Hepatocyte (in vitro differentiated cells): ENCODE results near the gene ABCF1. TPM values are rescaled to one million over a fixed set of nuclear protein-coding genes. Genes with fewer than 3 reads are reported as not detected.
A peak's percentile ranks its signal among the peaks of the same experiment; 100 is the strongest.

ENCODE experiments used
- DNase-seq: peaks from one replicate; pipeline ENCODE4 v3.0.0-alpha.2; 2016; ENCODE audit warnings: low spot score
- H2AFZ ChIP-seq: fragments of 200-600 bp; sonication (generic); 2 replicates; pipeline ENCODE4 v1.6.0; 2016; ENCODE audit warnings: antibody characterized with exemption, mild to moderate bottlenecking
- H3K27ac ChIP-seq: fragments of 200-600 bp; sonication (generic); 2 replicates; pipeline ENCODE4 v1.5.1; 2016; ENCODE audit warnings: mild to moderate bottlenecking
- H3K27me3 ChIP-seq: fragments of 200-600 bp; sonication (generic); 2 replicates; pipeline ENCODE4 v1.6.1; 2016
- H3K36me3 ChIP-seq: fragments of 200-600 bp; sonication (generic); replicated peaks from 2 replicates; pipeline ENCODE4 v1.5.1; 2016; ENCODE audit warnings: low read depth; ENCODE audit not compliant: insufficient read depth
- H3K4me1 ChIP-seq: fragments of 200-600 bp; sonication (generic); 2 replicates; pipeline ENCODE4 v1.5.1; 2016; ENCODE audit warnings: mild to moderate bottlenecking, moderate library complexity; ENCODE audit not compliant: insufficient read depth
- H3K4me2 ChIP-seq: fragments of 200-600 bp; sonication (generic); 2 replicates; pipeline ENCODE4 v1.6.0; 2016
- H3K4me3 ChIP-seq: fragments of 200-600 bp; sonication (generic); 2 replicates; pipeline ENCODE4 v1.5.1; 2016; ENCODE audit warnings: mild to moderate bottlenecking
- H3K79me2 ChIP-seq: fragments of 200-600 bp; sonication (generic); 2 replicates; pipeline ENCODE4 v1.6.0; 2017; ENCODE audit warnings: mild to moderate bottlenecking
- H3K9me2 ChIP-seq: fragments of 200-600 bp; sonication (generic); replicated peaks from 2 replicates; pipeline ENCODE4 v1.6.0; 2017; ENCODE audit warnings: mild to moderate bottlenecking; ENCODE audit not compliant: insufficient read depth
- H3K9me3 ChIP-seq: fragments of 200-600 bp; sonication (generic); 2 replicates; pipeline ENCODE4 v1.5.1; 2016; ENCODE audit warnings: low read depth, mild to moderate bottlenecking
- H4K20me1 ChIP-seq: fragments of 200-600 bp; sonication (generic); 2 replicates; pipeline ENCODE4 v1.6.0; 2016; ENCODE audit warnings: mild to moderate bottlenecking; ENCODE audit not compliant: insufficient read depth, poor library complexity, severe bottlenecking
- CTCF ChIP-seq: fragments of 200-600 bp; sonication (generic); IDR thresholded peaks from 2 replicates; pipeline ENCODE4 v1.5.1; 2016; ENCODE audit warnings: antibody characterized with exemption, mild to moderate bottlenecking; ENCODE audit not compliant: poor library complexity
- EZH2 ChIP-seq: fragments of 200-600 bp; sonication (generic); IDR thresholded peaks from 2 replicates; pipeline ENCODE4 v1.6.1; 2016; ENCODE audit warnings: antibody characterized with exemption, mild to moderate bottlenecking, borderline replicate concordance
- EZH2phosphoT487 ChIP-seq: fragments of 200-600 bp; sonication (generic); IDR thresholded peaks from one replicate; pipeline ENCODE4 v1.6.1; 2018; ENCODE audit warnings: antibody characterized with exemption, mild to moderate bottlenecking, low read depth, moderate library complexity; ENCODE audit not compliant: unreplicated experiment, severe bottlenecking
- WGBS: methylation state at CpG from one replicate; pipeline ENCODE4 v1.1.6; 2016; ENCODE audit warnings: low lambda C conversion rate; ENCODE audit errors: missing lambda C conversion rate; 5-methylcytosine and 5-hydroxymethylcytosine counted together
- polyA plus RNA-seq: library from polyadenylated mRNA; unstranded; fragments of >200 nt; fragmentation: Nextera tagmentation; extraction: Ambion mirVana; gene quantifications from 2 replicates; pipeline ENCODE4 v1.2.1, GENCODE V29; 2016
- total RNA-seq: library from RNA; depleted of rRNA; stranded (reverse); fragments of >200 nt; gene quantifications from 2 replicates; pipeline ENCODE4 v1.2.3, GENCODE V29; 2014

The ABCF1 gene
- total and polyA plus RNA-seq, 2 experiments from 2014 or later, result 36.5 to 62.0 TPM

- Histone ChIP-seq H3K27me3 (no peaks in the 10 kb centered on the region), H3K4me1 (peaks cover 17% of the 10 kb centered on the region), H3K79me2 (peaks cover 34% of the 10 kb centered on the region), H2AFZ (peak overlapping the region; percentile 69), H3K9me3 (no peaks in the 10 kb centered on the region), H3K9me2 (no peaks in the 10 kb centered on the region), H3K27ac (peak overlapping the region; percentile 87), H4K20me1 (peaks cover 31% of the 10 kb centered on the region), H3K36me3 (no peaks in the 10 kb centered on the region), H3K4me3 (peak overlapping the region; percentile 26), H3K4me2 (peak overlapping the region; percentile 77)
- 37% methylated on average over 1 of the region's 1 CpG for WGBS
- TF ChIP-seq EZH2phosphoT487 (no peak), EZH2 (no peak), CTCF (no peak)
- no peak for DNase-seq
These were observed 979 bp upstream of the ABCF1 start for GRCh38 chr6:30570263-30570662.

- H2AFZ ChIP-seq, result peak overlapping the region; percentile 69
- TF ChIP-seq EZH2phosphoT487 (no peak), EZH2 (no peak), CTCF (no peak)
- H3K27me3 ChIP-seq, result no peaks in the 10 kb centered on the region
- DNase-seq, result no peak
- no peaks in the 10 kb centered on the region for H3K9me3 ChIP-seq
- H3K79me2 ChIP-seq, result peaks cover 39% of the 10 kb centered on the region
- peak overlapping the region; percentile 26 for H3K4me3 ChIP-seq
- H3K4me2 ChIP-seq, result peak overlapping the region; percentile 77
- no peaks in the 10 kb centered on the region for H3K9me2 ChIP-seq
- WGBS, result 3% methylated on average over 18 of the region's 18 CpGs
- H3K27ac ChIP-seq, result peak overlapping the region; percentile 87
- peaks cover 36% of the 10 kb centered on the region for H4K20me1 ChIP-seq
- peaks cover 17% of the 10 kb centered on the region for H3K4me1 ChIP-seq
- no peaks in the 10 kb centered on the region for H3K36me3 ChIP-seq
These were observed 535 bp upstream of the ABCF1 start for GRCh38 chr6:30570740-30571074.

GRCh38 chr6:30571762-30572082, 480 bp downstream of the ABCF1 start:
- WGBS, result under 1% methylated on average over 8 of the region's 8 CpGs
- Histone ChIP-seq H3K4me3 (peak overlapping the region; percentile 43), H3K27me3 (no peaks in the 10 kb centered on the region), H3K4me1 (peaks cover 17% of the 10 kb centered on the region), H4K20me1 (peaks cover 39% of the 10 kb centered on the region), H3K79me2 (peaks cover 46% of the 10 kb centered on the region), H3K36me3 (no peaks in the 10 kb centered on the region), H3K9me3 (no peaks in the 10 kb centered on the region), H3K4me2 (peak overlapping the region; percentile 83), H2AFZ (no peak overlapping the region), H3K27ac (peak overlapping the region; percentile 95), H3K9me2 (no peaks in the 10 kb centered on the region)
- DNase-seq, result no peak
- TF ChIP-seq EZH2 (no peak), CTCF (no peak), EZH2phosphoT487 (no peak)

GRCh38 chr6:30572148-30572547, 906 bp downstream of the ABCF1 start:
- TF ChIP-seq EZH2phosphoT487, result no peak
- no peak for TF ChIP-seq CTCF
- TF ChIP-seq EZH2, result no peak
- Histone ChIP-seq H3K4me1 (peaks cover 17% of the 10 kb centered on the region), H4K20me1 (peaks cover 44% of the 10 kb centered on the region), H3K9me3 (no peaks in the 10 kb centered on the region), H2AFZ (no peak overlapping the region), H3K9me2 (no peaks in the 10 kb centered on the region), H3K4me2 (peak overlapping the region; percentile 83), H3K36me3 (no peaks in the 10 kb centered on the region), H3K27ac (peak overlapping the region; percentile 95), H3K27me3 (no peaks in the 10 kb centered on the region), H3K79me2 (peaks cover 50% of the 10 kb centered on the region), H3K4me3 (peak overlapping the region; percentile 43)
- peak; percentile 26 for DNase-seq
